GM06990 (cell line): ENCODE data around the gene CHMP4B.
A peak's percentile ranks its signal among the peaks of the same experiment; 100 is the strongest.

Experiments used
- DNase-seq: peaks from one replicate; pipeline ENCODE4 v3.0.0-alpha.2; 2011; ENCODE audit not compliant: insufficient read length; ENCODE audit errors: extremely low read depth
- H3K27me3 ChIP-seq: replicated peaks from 2 replicates; pipeline ENCODE4 v1.6.0; 2011; ENCODE audit warnings: low read length; ENCODE audit not compliant: control insufficient read depth, insufficient read depth
- H3K36me3 ChIP-seq: 2 replicates; pipeline ENCODE4 v1.5.1; 2011; ENCODE audit warnings: low read length; ENCODE audit not compliant: control insufficient read depth, insufficient read depth
- H3K4me3 ChIP-seq: replicated peaks from 2 replicates; pipeline ENCODE4 v1.5.1; 2011; ENCODE audit warnings: low read depth, mild to moderate bottlenecking, control low read depth, low read length
- TF ChIP-seq, protein P1 (sequence below): IDR thresholded peaks from 2 replicates; pipeline ENCODE4 v1.5.1; 2011; ENCODE audit warnings: low read length, control low read depth, mild to moderate bottlenecking, inconsistent platforms; ENCODE audit not compliant: insufficient read depth, poor library complexity, severe bottlenecking

CHMP4B gene

DNA sequence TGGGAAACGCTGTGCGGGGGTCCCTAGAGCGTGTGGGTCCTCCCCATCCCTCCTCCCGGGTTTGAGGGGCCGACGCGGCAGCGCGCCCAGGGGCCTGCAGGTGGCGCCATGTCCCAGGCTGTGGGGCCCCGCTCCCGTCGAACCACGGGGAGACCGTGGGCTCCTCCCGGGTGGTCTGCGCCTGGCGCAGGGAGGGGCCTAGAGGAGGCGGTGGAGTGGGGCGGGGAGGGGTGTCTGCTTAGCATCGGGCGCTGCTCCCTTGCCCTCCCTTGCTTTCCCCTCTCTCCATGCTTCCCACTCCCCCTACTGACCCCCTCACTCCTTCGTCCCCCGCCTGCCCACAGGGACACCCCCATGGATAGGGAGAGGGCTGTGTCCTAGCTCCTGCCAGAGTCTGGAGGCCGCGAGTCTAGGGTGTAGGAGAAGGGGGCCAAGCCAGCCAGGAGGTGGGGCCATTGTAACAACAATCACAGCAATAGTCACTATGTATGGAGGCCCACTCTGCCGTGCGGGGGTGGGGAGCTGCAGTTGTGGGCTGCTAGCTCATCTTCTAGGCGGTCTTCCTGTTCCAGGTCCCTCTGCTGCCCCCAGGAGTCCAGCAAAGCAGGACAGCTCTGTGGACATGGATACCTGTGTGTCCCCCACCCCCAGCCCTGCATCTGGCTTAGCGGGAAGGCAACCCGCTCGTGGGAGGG is 51.7 kb downstream of the CHMP4B start:
- Histone ChIP-seq H3K36me3 (no peaks in the 10 kb centered on the region), H3K27me3 (no peaks in the 10 kb centered on the region), H3K4me3 (no peak overlapping the region)
- peak; percentile 65 for DNase-seq
- TF ChIP-seq, protein P1, sequence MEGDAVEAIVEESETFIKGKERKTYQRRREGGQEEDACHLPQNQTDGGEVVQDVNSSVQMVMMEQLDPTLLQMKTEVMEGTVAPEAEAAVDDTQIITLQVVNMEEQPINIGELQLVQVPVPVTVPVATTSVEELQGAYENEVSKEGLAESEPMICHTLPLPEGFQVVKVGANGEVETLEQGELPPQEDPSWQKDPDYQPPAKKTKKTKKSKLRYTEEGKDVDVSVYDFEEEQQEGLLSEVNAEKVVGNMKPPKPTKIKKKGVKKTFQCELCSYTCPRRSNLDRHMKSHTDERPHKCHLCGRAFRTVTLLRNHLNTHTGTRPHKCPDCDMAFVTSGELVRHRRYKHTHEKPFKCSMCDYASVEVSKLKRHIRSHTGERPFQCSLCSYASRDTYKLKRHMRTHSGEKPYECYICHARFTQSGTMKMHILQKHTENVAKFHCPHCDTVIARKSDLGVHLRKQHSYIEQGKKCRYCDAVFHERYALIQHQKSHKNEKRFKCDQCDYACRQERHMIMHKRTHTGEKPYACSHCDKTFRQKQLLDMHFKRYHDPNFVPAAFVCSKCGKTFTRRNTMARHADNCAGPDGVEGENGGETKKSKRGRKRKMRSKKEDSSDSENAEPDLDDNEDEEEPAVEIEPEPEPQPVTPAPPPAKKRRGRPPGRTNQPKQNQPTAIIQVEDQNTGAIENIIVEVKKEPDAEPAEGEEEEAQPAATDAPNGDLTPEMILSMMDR: peak; percentile 72

- H3K27me3 ChIP-seq: no peaks in the 10 kb centered on the region
- TF ChIP-seq, protein P1: no peak
Observed at GRCh38 chr20:33863440-33864323, 52.5 kb downstream of the CHMP4B start.

GRCh38 chr20:33864324-33864963 is 53.3 kb downstream of the CHMP4B start:
- Histone ChIP-seq H3K4me3 (no peak overlapping the region), H3K27me3 (no peaks in the 10 kb centered on the region), H3K36me3 (no peaks in the 10 kb centered on the region)
- TF ChIP-seq, protein P1: no peak
- no peak for DNase-seq

More at GRCh38 chr20:33863440-33864323, 52.5 kb downstream of the CHMP4B start:
- Histone ChIP-seq H3K4me3 (no peak overlapping the region), H3K36me3 (no peaks in the 10 kb centered on the region)
- DNase-seq: no peak

DNA sequence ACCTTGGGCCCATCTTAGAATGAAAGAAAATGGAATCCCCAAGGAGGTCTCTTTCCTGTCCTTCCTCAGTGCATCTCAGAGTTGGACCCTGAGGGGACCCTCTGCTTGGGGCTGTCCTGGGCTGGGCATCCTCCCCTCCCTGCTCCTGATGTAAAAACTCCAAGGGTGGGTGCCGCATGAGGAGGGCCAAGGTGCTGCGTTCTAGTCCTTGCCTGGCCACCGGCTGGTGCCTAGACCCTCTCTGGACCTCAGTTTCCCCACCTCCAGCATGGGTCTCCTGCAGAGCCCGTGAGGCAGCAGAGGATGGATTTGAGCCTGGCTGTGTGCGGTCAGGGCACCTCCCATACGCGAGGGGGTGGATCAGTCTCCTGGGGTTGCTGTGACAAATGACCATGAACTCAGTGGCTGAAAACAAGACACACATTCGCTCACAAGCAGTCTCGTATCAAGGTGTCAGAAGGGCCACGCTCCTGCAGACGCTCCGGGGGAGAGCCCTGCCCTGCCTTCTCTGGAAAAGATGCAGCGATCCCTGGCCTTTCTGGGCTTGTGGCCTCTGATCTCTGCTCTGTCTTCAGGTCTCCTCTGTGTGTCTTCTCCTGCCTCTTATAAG is 54.7 kb downstream of the CHMP4B start:
- TF ChIP-seq, protein P1: no peak
- no peaks in the 10 kb centered on the region for H3K36me3 ChIP-seq
- H3K4me3 ChIP-seq: no peak overlapping the region
- H3K27me3 ChIP-seq: no peaks in the 10 kb centered on the region
- no peak for DNase-seq

DNA sequence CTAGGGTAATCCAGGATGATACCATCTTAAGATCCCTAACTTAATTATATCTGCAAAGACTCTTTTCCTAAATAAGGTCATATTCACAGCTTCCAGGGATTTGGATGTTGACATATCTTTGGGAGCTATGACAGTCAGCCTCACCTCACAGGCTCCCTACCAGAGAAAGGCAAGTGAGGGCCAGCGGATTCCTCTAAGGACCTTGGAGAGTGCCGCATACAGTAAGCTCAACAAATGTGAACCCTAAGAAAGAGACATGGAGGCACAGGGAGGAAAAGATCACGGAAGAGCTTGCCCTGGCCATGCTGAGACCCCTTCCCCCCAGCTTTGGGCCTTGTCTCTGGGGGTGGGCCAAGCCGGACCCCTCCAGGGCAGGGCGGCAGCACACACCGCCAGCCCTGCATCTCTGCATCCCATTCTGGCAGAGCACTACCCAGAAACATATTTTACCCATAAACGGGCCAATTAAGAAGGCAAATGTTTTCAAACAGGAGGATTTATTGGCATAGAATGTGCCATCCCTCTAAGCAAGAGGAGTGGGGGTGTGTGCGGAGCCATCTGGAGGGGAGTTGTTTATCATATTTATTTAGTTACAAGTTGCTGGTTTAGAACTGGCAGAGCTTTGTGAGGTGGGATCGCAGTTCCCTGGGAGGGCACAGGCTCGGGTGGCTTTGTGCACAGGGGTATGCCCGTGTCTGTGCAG is 55.4 kb downstream of the CHMP4B start:
- Histone ChIP-seq H3K4me3 (no peak overlapping the region), H3K36me3 (no peaks in the 10 kb centered on the region), H3K27me3 (no peaks in the 10 kb centered on the region)
- no peak for DNase-seq
- TF ChIP-seq, protein P1: no peak
